K562 (cell line): ENCODE data around the gene IREB2. TPM values are rescaled to one million over a fixed set of nuclear protein-coding genes. Genes with fewer than 3 reads are reported as not detected.

Source experiments
- ATAC-seq: fragments of 200-7000 bp; cut with Tn5 transposase; 3 replicates; pipeline ENCODE4 v1.9.1; 2020; ENCODE audit warnings: moderate library complexity
- BruUV-seq: library from RNA; stranded (reverse); fragments of 400-500 nt; replicated peaks from 2 replicates; lab custom pipeline; 2021; lab: Mats Ljungman, UMichigan
- CTCF ChIA-PET: fragments of 300-600 bp; formaldehyde crosslinking; extraction: SDS; loops from one replicate; lab custom pipeline; 2021; ENCODE audit warnings: low intra/inter-chr PET ratio; lab: Yijun Ruan, JAX
- POLR2A ChIA-PET: fragments of 300-600, 350-650 bp; sonication (Branson Sonifier 250); formaldehyde crosslinking; extraction: SDS; loops from one replicate; lab custom pipeline; 2021; ENCODE audit warnings: antibody characterized with exemption, inconsistent platforms; lab: Yijun Ruan, JAX
- DNase-seq, 4 experiments: peaks; one replicate each; pipeline versions ENCODE4 v3.0.0 to v3.0.0-alpha.2; 2011 to 2018; ENCODE audit warnings: low spot score in 3 of 4, mixed read lengths in 3 of 4; ENCODE audit errors: extremely low read depth in 1 of 4
- FAIRE-seq: peaks from 2 replicates; lab custom pipeline; 2011; peaks lifted over from hg19 to GRCh38; lab: Jason Lieb, UNC
- H2AFZ ChIP-seq: 2 replicates; pipeline ENCODE4 v1.6.0; 2011; ENCODE audit warnings: low read depth, low read length, control low read depth, inconsistent platforms
- H3K27ac ChIP-seq: fragments of 200-600 bp; 3 replicates; pipeline ENCODE4 v1.8.0; 2011; ENCODE audit warnings: low read depth, mild to moderate bottlenecking, control low read depth, inconsistent platforms, low read length, moderate library complexity, mixed read lengths; ENCODE audit errors: extremely low read depth
- H3K27me3 ChIP-seq, 2 experiments: fragments of 300-600 bp in 1 of 2; 2 replicates in 1 of 2; 3 replicates in 1 of 2; pipeline versions ENCODE4 v1.6.0 to v1.8.0; 2011; ENCODE audit warnings: inconsistent platforms in 2 of 2, low read length in 2 of 2, mild to moderate bottlenecking in 1 of 2, mixed read lengths in 1 of 2, moderate library complexity in 1 of 2; ENCODE audit not compliant: control insufficient read depth in 2 of 2, insufficient read depth in 2 of 2
- H3K36me3 ChIP-seq: fragments of 300-600 bp; 3 replicates; pipeline ENCODE4 v1.8.0; 2011; ENCODE audit warnings: mild to moderate bottlenecking, low read length, inconsistent platforms; ENCODE audit not compliant: control insufficient read depth, insufficient read depth
- H3K4me1 ChIP-seq, 2 experiments: fragments of 200-600 bp in 1 of 2; replicated peaks in 1 of 2; 2 replicates in 1 of 2; 3 replicates in 1 of 2; pipeline versions ENCODE4 v1.5.1 to v1.8.0; 2011; ENCODE audit warnings: inconsistent platforms in 2 of 2, low read length in 2 of 2, mild to moderate bottlenecking in 1 of 2, mixed read lengths in 1 of 2, moderate library complexity in 1 of 2; ENCODE audit not compliant: control insufficient read depth in 2 of 2, insufficient read depth in 2 of 2
- H3K4me2 ChIP-seq: 2 replicates; pipeline ENCODE4 v1.6.1; 2011; ENCODE audit warnings: low read length, control low read depth, inconsistent platforms, mixed read lengths; ENCODE audit not compliant: insufficient read depth
- H3K4me3 ChIP-seq: fragments of 200-600 bp; sonication (generic), shearing (Covaris generic); 2 replicates; pipeline ENCODE4 v1.5.1; 2016; ENCODE audit warnings: control low read depth, inconsistent platforms
- H3K79me2 ChIP-seq: fragments of 200-600 bp; 3 replicates; pipeline ENCODE4 v1.8.0; 2011; ENCODE audit warnings: low read length, inconsistent platforms; ENCODE audit not compliant: control insufficient read depth, insufficient read depth
- H3K9ac ChIP-seq, 2 experiments: 2 replicates each; pipeline versions ENCODE4 v1.6.0 to v1.6.1; 2011; ENCODE audit warnings: low read depth in 2 of 2, low read length in 2 of 2, control low read depth in 1 of 2, inconsistent platforms in 1 of 2, mild to moderate bottlenecking in 1 of 2, mixed read lengths in 1 of 2; ENCODE audit not compliant: insufficient read depth in 1 of 2
- H3K9me1 ChIP-seq: one replicate; pipeline ENCODE4 v1.6.0; 2011; ENCODE audit warnings: inconsistent platforms, mild to moderate bottlenecking, low read length, moderate library complexity; ENCODE audit not compliant: control insufficient read depth, insufficient read depth
- H3K9me3 ChIP-seq: replicated peaks from 2 replicates; pipeline ENCODE4 v1.5.1; 2011; ENCODE audit warnings: low read depth, low read length, inconsistent platforms; ENCODE audit not compliant: control insufficient read depth, insufficient read depth
- H4K20me1 ChIP-seq: replicated peaks from 2 replicates; pipeline ENCODE4 v1.6.1; 2011; ENCODE audit warnings: low read length, inconsistent platforms, mixed read lengths; ENCODE audit not compliant: control insufficient read depth, insufficient read depth
- CBFA2T3 ChIP-seq: fragments of 450-650 bp; IDR thresholded peaks from 2 replicates; pipeline ENCODE4 v1.6.1; 2017
- COPS2 ChIP-seq: fragments of 450-650 bp; conservative IDR thresholded peaks from 2 replicates; pipeline ENCODE4 v1.6.1; 2016; ENCODE audit warnings: mild to moderate bottlenecking, moderate library complexity
- GTF2E2 ChIP-seq: fragments of 200-800 bp; sonication (Bioruptor generic); IDR thresholded peaks from 2 replicates; pipeline ENCODE4 v1.6.1; 2016; ENCODE audit warnings: missing genetic modification characterization, missing compliant biosample characterization
- HNRNPLL ChIP-seq: fragments of 200-400 bp; formaldehyde crosslinking; IDR thresholded peaks from 2 replicates; pipeline ENCODE4 v1.6.1; 2017; ENCODE audit warnings: low read length, low read depth, mild to moderate bottlenecking; ENCODE audit not compliant: poor library complexity, severe bottlenecking
- LCOR ChIP-seq: sonication (generic); formaldehyde crosslinking; IDR thresholded peaks from 2 replicates; pipeline ENCODE4 v1.8.0; 2022; ENCODE audit warnings: mild to moderate bottlenecking, missing genetic modification reagents
- MYBL2 ChIP-seq, 2 experiments: fragments of 450-650 bp in 1 of 2; sonication (generic) in 1 of 2; formaldehyde crosslinking in 1 of 2; IDR thresholded peaks; 2 replicates each; pipeline versions ENCODE4 v1.6.1 to v1.8.1; 2017 to 2022; ENCODE audit warnings: borderline replicate concordance in 1 of 2, inconsistent platforms in 1 of 2, low read depth in 1 of 2, mild to moderate bottlenecking in 1 of 2, missing genetic modification reagents in 1 of 2, moderate library complexity in 1 of 2
- NR2C1 ChIP-seq, 2 experiments: fragments of 450-650 bp; IDR thresholded peaks; 2 replicates each; pipeline ENCODE4 v1.6.1; 2017; ENCODE audit warnings: mild to moderate bottlenecking in 2 of 2, antibody characterized with exemption in 1 of 2, inconsistent platforms in 1 of 2, missing compliant biosample characterization in 1 of 2, missing genetic modification characterization in 1 of 2
- PBX2 ChIP-seq, 2 experiments: IDR thresholded peaks in 1 of 2; conservative IDR thresholded peaks in 1 of 2; 2 replicates each; pipeline ENCODE4 v1.6.1; 2016; ENCODE audit warnings: low read depth in 2 of 2, mild to moderate bottlenecking in 1 of 2, missing compliant biosample characterization in 1 of 2, missing genetic modification characterization in 1 of 2, moderate library complexity in 1 of 2
- PHB ChIP-seq: fragments of 250-450 bp; sonication (Bioruptor Pico); IDR thresholded peaks from 2 replicates; pipeline ENCODE4 v1.5.0; 2021
- RNF2 ChIP-seq: sonication (generic); IDR thresholded peaks from 2 replicates; pipeline ENCODE4 v1.6.1; 2016
- SPI1 ChIP-seq: IDR thresholded peaks from 2 replicates; pipeline ENCODE4 v1.6.1; 2011; ENCODE audit warnings: low read depth, low read length, control low read depth, borderline replicate concordance
- ZBTB11 ChIP-seq, 3 experiments: fragments of 200-800 bp in 1 of 3; fragments of 250-450 bp in 1 of 3; fragments of 450-650 bp in 1 of 3; sonication (Bioruptor Pico) in 1 of 3; sonication (Bioruptor generic) in 1 of 3; formaldehyde crosslinking in 1 of 3; IDR thresholded peaks; 2 replicates each; pipeline versions ENCODE4 v1.6.1 to v1.8.0; 2016 to 2022; ENCODE audit warnings: mild to moderate bottlenecking in 2 of 3, missing genetic modification characterization in 2 of 3, missing compliant biosample characterization in 1 of 3, moderate library complexity in 1 of 3
- WGBS: fragments of 100-300 bp; shearing (Covaris generic); methylation state at CpG from one replicate; pipeline ENCODE4 v1.1.6; 2016; ENCODE audit warnings: low coverage, mixed read lengths; ENCODE audit not compliant: insufficient coverage; ENCODE audit errors: missing lambda C conversion rate; 5-methylcytosine and 5-hydroxymethylcytosine counted together
- in situ Hi-C: fragments of 300-500 bp; cut with MboI; formaldehyde crosslinking; loops from 4 replicates; pipeline ENCODE4 v1.15.0; 2018; ENCODE audit warnings: inconsistent platforms, mixed read lengths
- intact Hi-C: fragments of 100-400 bp; cut with micrococcal nuclease; formaldehyde crosslinking; loops from 2 replicates; pipeline ENCODE4 v1.14.2; 2022
- polyA plus RNA-seq, 8 experiments: library from polyadenylated mRNA; depleted of rRNA in 4 of 8; stranded (reverse) in 5 of 8; unstranded in 3 of 8; fragments of >200 nt; fragmentation: Nextera tagmentation in 2 of 8; fragmentation: Illumina TruSeq in 1 of 8; extraction: Ambion mirVana in 2 of 8; extraction: Trizol in 1 of 8; gene quantifications; 2 replicates each; pipeline versions ENCODE4 v1.2.1 to v1.2.3, GENCODE V29; 2011 to 2014; ENCODE audit warnings: inconsistent platforms in 1 of 8, missing spikeins in 1 of 8
- total RNA-seq, 7 experiments: library from RNA; depleted of rRNA in 6 of 7; stranded (reverse); fragments of >200 nt in 6 of 7; fragmentation: Illumina TruSeq in 2 of 7; extraction: Trizol in 2 of 7; gene quantifications; 2 replicates each; pipeline versions ENCODE4 v1.2.1 to v1.2.3, GENCODE V29; 2011 to 2021; ENCODE audit warnings: low replicate concordance in 1 of 7

Gene IREB2
- total and polyA plus RNA-seq, 9 of the 15 experiments (the other 6 are each of a cell fraction or from before 2014, with no cell fraction given): 16.8 to 61.7 (median 34.0) TPM

GRCh38 chr15:78461171-78461888 lies 23.3 kb downstream of the IREB2 start:
- ATAC-seq: no peak

More at GRCh38 chr15:78461171-78461888, 23.3 kb downstream of the IREB2 start:
- TF ChIP-seq CBFA2T3 (no peak), ZBTB11 (CRISPR knock-in tag; IDR thresholded peaks at IDR 0.05) (no peak), MYBL2 (IDR thresholded peaks at IDR 0.05; ENCODE audit: low read depth) (no peak), MYBL2 (CRISPR knock-in tag; IDR thresholded peaks at IDR 0.05; ENCODE audit: borderline replicate concordance) (no peak), GTF2E2 (tag) (no peak), RNF2 (no peak), PHB (no peak), HNRNPLL (no peak), NR2C1 (IDR thresholded peaks at IDR 0.05) (no peak), NR2C1 (tag; IDR thresholded peaks at IDR 0.05) (no peak), LCOR (CRISPR knock-in tag) (no peak), COPS2 (no peak), PBX2 (CRISPR knock-in tag; IDR thresholded peaks at IDR 0.05; ENCODE audit: low read depth) (no peak), PBX2 (tag; conservative IDR thresholded peaks at IDR 0.05; ENCODE audit: low read depth) (no peak), SPI1 (no peak)
- Histone ChIP-seq H4K20me1 (0 out of 2 replicates have a peak, but pooled peaks cover 6% of the 10 kb centered on the region), H2AFZ (no peak overlapping the region), H3K4me3 (no peak overlapping the region), H3K27ac (no peak overlapping the region), H3K36me3 (peaks cover 80% of the 10 kb centered on the region), H3K9me1 (no peaks in the 10 kb centered on the region), H3K9ac (no peak overlapping the region), H3K4me1 (peaks cover 2 to 8% of the 10 kb centered on the region in 2 experiments), H3K4me2 (no peak overlapping the region), H3K9me3 (no peaks in the 10 kb centered on the region), H3K27me3 (no peaks in the 10 kb centered on the region), H3K79me2 (peaks cover 76% of the 10 kb centered on the region)
- no peak for FAIRE-seq
- no TSS peak for BruUV-seq
- ChIA-PET POLR2A (interaction anchor here (1.6 kb wide), 1 partner anchor 17 kb away, joined by 4 read pairs; no protein-coding TSS in a partner anchor), CTCF (no interaction called here)
- 66% methylated on average over 3 of the region's 3 CpGs for WGBS
- no peak for DNase-seq
- in situ Hi-C loops (no loop called here), intact Hi-C loops (no loop called here)
